ENCODE measurements around the gene TREM1.
"Not testable (repeated sequence)": the region's sequence is repeated elsewhere in the genome, so short reads cannot be mapped to it uniquely, and the experiment has no call there.

The TREM1 gene

DNA sequence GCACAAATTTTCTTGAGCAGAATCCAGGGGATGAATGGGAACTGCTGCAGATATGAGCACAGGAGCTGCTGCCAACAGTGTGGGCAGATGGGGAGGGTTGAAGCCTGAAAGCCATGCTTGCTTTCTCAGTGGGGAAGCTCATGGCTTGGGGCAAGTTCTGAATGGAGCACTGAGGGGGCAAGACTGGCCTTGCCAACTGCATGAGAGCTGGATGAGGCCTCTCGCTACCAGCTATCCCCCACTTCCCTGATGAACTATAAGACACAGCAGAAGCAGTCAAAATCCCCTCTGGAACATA is 28.3 kb downstream of the TREM1 start:
- no peaks in the 10 kb centered on the region for H3K9me3 ChIP-seq (ENCODE audit: control insufficient read depth, insufficient read depth, low read length)
- no peak overlapping the region for H3K9ac ChIP-seq (ENCODE audit: low read depth, low read length)
- no peaks in the 10 kb centered on the region for H3K36me3 ChIP-seq (ENCODE audit: insufficient read depth, low read length)
- H3K4me1 ChIP-seq (ENCODE audit: insufficient read depth, low read length), result no peaks in the 10 kb centered on the region

DNA sequence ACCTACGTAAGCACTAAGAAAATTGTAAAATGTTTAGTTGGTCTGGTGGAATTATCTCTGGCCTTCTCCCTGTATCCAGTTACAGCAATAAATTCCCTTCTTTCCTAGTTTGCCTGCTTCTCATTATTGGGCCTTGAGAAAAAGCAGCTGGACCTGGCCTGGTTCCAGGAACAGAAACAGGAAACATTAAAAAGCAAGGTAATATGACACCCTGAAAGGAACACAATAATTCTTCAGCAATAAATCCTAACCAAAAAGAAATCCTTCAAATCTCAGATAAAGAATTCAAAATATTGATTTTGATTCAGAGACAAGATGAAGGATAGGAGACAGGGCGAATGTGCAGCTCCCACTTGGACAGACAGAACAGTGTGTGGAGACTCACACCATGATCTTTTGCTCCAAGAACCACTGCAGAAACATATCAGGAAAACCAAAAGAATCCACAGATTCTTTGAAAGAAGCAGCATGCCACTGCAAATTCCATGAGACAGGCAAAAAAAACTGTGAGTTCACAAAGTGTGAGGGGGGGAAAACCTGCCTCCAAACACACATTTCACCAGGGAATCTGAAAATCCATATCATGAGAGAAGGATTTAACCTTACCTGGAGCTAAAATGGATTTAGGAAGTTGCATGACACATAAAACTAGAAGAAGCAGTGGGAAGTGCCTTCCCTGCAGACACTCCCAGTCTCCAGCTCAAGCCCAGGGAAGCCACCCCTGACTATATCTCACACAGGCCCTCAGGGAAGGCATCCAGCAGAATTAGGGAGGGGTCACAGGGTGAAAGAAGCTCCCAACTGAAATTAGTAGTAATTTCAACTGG is 28.9 kb downstream of the TREM1 start:
- Histone ChIP-seq H3K4me1 (ENCODE audit: insufficient read depth, low read length) (no peaks in the 10 kb centered on the region), H3K9ac (ENCODE audit: low read depth, low read length) (no peak overlapping the region)

DNA sequence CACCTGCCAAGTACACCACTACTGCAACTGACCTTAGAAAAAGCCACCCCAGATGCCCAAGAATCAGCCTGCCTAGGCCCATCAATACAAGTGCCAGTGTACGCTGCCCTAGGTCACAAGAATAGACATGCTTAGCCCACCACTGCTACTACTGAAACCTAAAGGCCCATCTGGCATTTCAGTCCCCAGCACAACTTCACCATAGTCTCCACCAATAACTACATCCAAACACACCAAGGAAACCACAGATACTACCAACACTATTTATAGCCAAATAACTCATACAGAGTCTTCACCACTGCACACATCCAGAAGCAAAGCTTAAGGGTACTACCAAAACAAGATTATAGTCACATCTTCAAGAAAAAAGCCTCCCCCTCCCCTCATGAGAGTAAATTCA is 30.1 kb downstream of the TREM1 start:
- Histone ChIP-seq H3K9ac (ENCODE audit: low read depth, low read length) (no peak overlapping the region), H3K9me3 (ENCODE audit: control insufficient read depth, insufficient read depth, low read length) (no peaks in the 10 kb centered on the region), H3K36me3 (ENCODE audit: insufficient read depth, low read length) (no peaks in the 10 kb centered on the region)

More for the DNA sequence above, 28.9 kb downstream of the TREM1 start:
- no peaks in the 10 kb centered on the region for H3K36me3 ChIP-seq (ENCODE audit: insufficient read depth, low read length)
- H3K9me3 ChIP-seq (ENCODE audit: control insufficient read depth, insufficient read depth, low read length), result no peaks in the 10 kb centered on the region

DNA sequence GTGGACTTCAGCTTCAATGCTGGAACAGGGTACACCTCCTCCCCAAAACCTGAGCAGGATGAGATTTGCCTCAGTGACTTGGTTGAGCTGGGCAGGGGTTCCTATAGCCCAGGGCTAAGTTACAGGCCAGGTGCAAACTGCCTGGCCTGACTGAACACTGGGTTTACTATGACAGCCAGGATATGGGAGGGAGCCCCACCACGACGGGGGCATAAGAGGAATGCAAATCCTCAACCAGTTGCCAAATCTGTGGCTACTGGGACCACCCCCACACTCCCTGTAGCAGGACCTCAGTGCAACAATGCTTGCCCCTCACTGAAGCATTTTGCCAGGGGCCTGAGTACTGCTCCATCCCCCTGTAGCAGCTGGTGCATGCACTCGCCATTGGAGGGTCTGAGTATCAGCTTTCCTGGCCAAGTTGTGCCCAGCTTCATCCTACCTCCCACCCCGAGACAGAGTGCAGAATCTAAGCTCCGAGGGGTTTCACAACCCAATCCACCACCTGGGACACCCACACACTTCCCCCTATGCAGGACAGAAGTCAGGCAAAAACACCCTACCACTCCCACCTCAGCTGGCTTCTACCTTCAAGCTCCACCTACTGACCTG is 30.7 kb downstream of the TREM1 start:
- Histone ChIP-seq H3K36me3 (ENCODE audit: insufficient read depth, low read length) (no peaks in the 10 kb centered on the region), H3K9ac (ENCODE audit: low read depth, low read length) (no peak overlapping the region), H3K9me3 (ENCODE audit: control insufficient read depth, insufficient read depth, low read length) (no peaks in the 10 kb centered on the region), H3K4me1 (ENCODE audit: insufficient read depth, low read length) (no peaks in the 10 kb centered on the region)

More for the DNA sequence above, 30.1 kb downstream of the TREM1 start:
- H3K4me1 ChIP-seq (ENCODE audit: insufficient read depth, low read length), result no peaks in the 10 kb centered on the region

DNA sequence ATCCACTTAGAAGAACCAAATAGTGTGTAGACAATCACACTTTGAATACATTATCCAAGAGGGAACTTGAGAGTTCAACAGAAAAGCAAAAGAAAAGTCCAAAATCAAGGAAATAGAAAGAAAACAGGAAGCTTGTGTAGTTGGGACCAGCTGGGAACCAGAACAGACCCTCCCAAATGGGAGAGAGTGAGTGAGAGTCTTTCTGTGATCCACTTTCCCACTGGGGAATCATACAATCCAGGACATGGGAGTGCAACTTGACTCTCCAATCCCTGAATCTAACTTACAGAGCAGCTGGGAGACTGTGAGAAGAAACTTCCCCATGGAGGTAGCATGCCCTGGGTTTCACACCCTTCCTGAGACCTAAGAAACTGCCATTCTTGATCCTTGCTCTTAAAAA is 31.4 kb downstream of the TREM1 start:
- no peaks in the 10 kb centered on the region for H3K4me1 ChIP-seq (ENCODE audit: insufficient read depth, low read length)
- no peaks in the 10 kb centered on the region for H3K9me3 ChIP-seq (ENCODE audit: control insufficient read depth, insufficient read depth, low read length)
- no peak overlapping the region for H3K9ac ChIP-seq (ENCODE audit: low read depth, low read length)
- no peaks in the 10 kb centered on the region for H3K36me3 ChIP-seq (ENCODE audit: insufficient read depth, low read length)

DNA sequence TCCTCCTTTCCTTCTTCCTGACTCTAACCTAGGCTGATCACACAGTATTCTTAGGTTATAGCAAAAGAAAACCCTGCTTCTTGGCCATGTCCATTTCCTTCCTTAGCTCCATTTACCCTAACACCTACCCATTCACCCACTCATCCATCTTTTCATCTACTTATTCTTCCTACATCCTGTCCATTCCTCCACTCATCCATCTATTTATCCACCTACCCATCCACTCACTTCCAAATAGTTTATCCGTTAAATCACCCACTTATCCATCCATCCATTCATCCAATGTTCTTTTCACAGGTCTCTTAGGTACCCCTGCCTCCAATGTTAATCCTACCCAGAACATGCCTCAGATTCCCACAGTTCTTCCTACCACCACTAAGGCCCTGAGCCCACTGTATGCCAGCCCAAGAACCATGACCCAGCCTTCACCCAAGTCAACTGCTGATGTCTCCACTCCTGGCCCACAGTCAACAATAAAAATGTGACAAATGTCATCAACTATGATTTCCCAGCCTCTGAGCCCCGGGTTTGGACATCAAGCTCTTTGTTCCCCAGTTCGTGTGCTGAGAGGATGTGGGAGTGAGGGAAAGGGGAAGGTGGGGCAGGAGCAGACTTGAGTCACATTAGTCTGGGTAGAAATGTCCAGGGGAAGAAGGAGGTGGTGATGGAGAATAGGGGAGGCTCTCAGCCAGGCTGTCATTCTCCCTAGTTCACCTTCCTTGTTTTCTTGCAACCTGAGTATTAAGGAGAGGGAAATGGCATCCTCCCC is 33.9 kb downstream of the TREM1 start:
- H3K36me3 ChIP-seq (ENCODE audit: insufficient read depth, low read length), result no peaks in the 10 kb centered on the region
- H3K9ac ChIP-seq (ENCODE audit: low read depth, low read length), result no peak overlapping the region
- no peaks in the 10 kb centered on the region for H3K4me1 ChIP-seq (ENCODE audit: insufficient read depth, low read length)
- H3K9me3 ChIP-seq (ENCODE audit: control insufficient read depth, insufficient read depth, low read length), result no peaks in the 10 kb centered on the region

DNA sequence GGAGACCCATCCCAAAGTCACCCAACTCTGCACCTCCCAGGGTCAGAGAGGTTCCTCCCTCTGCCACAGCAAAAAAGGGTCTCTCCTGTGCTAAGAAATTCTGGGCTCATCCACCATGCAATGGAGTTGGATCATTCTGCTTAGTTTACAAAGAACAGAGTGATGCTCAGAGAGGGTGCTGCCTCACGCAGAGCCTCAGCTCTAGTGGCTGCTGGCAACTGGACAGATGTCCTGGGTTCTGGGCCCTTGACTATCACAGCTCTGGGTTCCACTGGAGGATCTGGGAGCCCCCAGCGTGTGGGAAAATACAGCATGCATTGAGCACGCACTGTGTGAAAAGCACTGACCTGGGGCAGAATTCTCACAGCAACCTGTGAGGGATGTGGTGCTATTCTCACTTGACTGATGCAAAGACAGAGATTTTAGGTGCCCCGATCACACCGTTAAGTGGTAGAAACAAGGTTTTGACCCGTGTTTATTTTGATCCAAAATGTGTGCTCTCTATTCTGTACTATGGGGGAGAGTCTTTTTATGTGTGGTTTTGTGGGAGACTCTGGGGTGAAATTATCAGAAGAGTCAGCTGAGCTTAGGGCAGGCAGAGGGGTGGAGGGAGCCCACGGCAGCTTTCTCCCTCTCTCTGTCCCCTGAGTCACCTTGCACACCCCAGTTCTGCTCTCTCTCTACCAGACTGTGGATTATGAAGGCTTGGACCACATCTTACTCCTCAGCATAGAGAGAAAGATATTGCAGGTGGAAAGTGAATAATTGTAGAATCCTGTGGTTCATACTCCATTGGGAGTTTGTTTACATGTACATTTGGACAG is 38.4 kb downstream of the TREM1 start:
- Histone ChIP-seq H3K36me3 (ENCODE audit: insufficient read depth, low read length) (no peaks in the 10 kb centered on the region), H3K9me3 (ENCODE audit: control insufficient read depth, insufficient read depth, low read length) (no peaks in the 10 kb centered on the region), H3K4me1 (ENCODE audit: insufficient read depth, low read length) (no peaks in the 10 kb centered on the region), H3K9ac (ENCODE audit: low read depth, low read length) (no peak overlapping the region)

DNA sequence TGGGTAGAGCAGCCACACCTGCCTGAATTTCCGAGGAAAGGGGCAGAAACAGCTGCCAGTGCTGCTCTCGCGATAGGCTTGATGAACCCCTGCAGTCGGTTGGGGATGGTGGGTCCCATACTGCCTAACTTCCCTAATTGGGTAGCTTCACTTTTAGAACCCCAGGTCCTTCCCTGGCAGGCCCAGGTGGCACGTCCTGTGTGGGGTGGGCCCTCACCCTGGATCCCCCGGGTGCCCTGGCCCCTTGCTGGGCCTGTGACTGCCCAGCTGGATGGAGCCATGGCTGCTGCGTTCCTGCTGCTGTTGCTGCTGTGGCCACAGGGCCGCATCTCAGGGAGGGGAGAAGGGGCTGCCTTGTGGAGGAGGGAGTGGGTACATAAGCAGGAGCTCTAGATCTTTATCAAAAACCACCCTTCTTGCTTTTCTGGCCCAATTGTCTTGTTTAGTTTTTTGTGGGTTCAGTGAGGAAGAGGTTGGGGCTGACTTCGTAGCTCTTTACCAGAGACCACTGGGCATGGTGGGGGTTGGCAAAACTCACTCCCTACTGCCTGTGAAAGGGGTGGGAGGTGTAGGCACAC is 39.1 kb downstream of the TREM1 start:
- H3K9ac ChIP-seq (ENCODE audit: low read depth, low read length), result no peak overlapping the region

DNA sequence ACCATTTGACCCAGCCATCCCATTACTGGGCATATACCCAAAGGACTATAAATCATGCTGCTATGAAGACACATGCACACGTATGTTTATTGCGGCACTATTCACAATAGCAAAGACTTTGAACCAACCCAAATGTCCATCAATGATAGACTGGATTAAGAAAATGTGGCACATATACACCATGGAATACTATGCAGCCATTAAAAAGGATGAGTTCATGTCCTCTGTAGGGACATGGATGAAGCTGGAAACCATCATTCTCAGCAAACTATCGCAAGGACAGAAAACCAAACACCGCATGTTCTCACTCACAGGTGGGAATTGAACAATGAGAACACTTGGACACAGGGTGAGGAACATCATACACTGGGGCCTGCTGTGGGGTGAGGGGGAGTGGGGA is 40.0 kb downstream of the TREM1 start:
- H3K36me3 ChIP-seq (ENCODE audit: insufficient read depth, low read length); H3K9me3 ChIP-seq (ENCODE audit: control insufficient read depth, insufficient read depth, low read length); H3K4me1 ChIP-seq (ENCODE audit: insufficient read depth, low read length); H3K9ac ChIP-seq (ENCODE audit: low read depth, low read length): not testable (repeated sequence)

More for the DNA sequence above, 39.1 kb downstream of the TREM1 start:
- Histone ChIP-seq H3K36me3 (ENCODE audit: insufficient read depth, low read length) (no peaks in the 10 kb centered on the region), H3K9me3 (ENCODE audit: control insufficient read depth, insufficient read depth, low read length) (no peaks in the 10 kb centered on the region), H3K4me1 (ENCODE audit: insufficient read depth, low read length) (no peaks in the 10 kb centered on the region)

DNA sequence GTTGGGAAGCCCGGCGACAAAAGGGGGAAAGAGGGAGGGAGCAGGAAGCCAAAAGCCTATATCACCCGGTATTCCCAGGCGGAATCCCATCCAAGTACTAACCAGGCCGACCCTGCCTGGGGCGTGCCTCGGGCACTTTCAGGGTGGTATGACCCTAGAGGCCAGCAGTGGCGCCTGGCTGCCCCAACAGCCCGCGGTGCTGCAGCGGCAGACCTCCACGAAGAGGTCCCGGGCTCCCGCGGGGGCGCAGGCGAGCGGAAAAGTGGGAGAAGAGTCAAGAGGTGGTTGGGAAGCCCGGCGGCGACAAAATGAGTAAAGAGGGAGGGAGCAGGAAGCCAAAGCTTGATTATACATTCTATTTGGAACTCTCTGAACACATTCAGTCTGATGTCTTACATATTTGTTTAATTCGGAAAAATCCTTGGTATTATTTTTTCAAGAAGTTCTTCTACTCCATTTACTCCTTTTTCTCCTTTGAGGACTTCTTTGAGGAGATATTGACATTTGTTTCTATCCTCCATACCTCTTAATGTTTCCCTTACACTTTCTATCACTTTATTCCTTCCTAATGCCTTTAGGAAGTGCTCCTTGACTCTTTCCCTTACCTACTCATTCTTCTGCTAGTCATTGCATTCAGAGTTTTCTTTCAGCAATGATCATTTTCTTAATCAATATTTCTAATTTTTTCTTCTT is 46.9 kb downstream of the TREM1 start:
- H3K36me3 ChIP-seq (ENCODE audit: insufficient read depth, low read length), result no peaks in the 10 kb centered on the region
- no peaks in the 10 kb centered on the region for H3K4me1 ChIP-seq (ENCODE audit: insufficient read depth, low read length)
- H3K9me3 ChIP-seq (ENCODE audit: control insufficient read depth, insufficient read depth, low read length), result no peaks in the 10 kb centered on the region
- peak overlapping the region; percentile 54; the same call in 1 of the 2 replicates for H3K9ac ChIP-seq (ENCODE audit: low read depth, low read length)

DNA sequence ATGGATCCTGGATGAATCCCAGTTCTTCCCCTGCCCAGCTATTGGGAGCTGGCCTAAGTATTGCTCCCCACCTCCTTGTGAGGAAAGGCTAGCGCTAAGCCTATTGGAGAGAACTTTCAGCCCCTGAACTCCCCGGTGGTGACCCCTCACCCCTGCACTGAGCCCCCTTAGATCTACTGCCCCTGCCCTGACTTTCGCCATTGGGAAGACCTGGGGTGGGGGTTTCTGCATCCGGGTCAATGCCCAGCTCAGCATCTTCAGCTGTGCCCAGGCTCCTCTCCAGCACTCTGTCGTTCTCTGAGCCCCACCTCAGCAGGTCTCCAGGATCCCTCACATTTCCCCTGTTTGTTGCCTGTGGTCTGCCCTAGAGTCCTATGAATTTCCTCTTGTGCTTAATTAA is 49.4 kb downstream of the TREM1 start:
- H3K9ac ChIP-seq (ENCODE audit: low read depth, low read length), result no peak overlapping the region
- no peaks in the 10 kb centered on the region for H3K9me3 ChIP-seq (ENCODE audit: control insufficient read depth, insufficient read depth, low read length)
- no peaks in the 10 kb centered on the region for H3K36me3 ChIP-seq (ENCODE audit: insufficient read depth, low read length)
- H3K4me1 ChIP-seq (ENCODE audit: insufficient read depth, low read length), result no peaks in the 10 kb centered on the region

DNA sequence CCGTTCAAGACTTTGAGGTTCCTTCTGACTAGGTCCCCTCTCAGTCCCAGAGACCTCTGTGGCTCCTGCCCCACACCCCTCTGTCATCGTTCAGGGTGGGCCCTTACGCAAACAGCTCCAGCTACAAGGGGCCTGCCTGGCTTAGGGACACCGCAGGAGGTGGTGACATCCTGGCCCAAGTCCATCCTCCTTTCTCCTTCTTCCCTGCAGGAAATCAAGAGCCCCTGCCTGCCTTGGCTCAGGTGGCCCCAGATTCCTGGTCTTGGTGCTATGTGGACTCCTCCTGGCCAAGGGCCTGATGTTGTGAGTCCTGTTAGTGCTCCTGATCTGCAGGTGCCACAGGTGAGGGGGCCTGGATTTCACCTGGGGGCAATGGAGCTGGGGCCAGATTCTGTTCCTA is 50.2 kb downstream of the TREM1 start:
- Histone ChIP-seq H3K9ac (ENCODE audit: low read depth, low read length) (no peak overlapping the region), H3K36me3 (ENCODE audit: insufficient read depth, low read length) (no peaks in the 10 kb centered on the region), H3K4me1 (ENCODE audit: insufficient read depth, low read length) (no peaks in the 10 kb centered on the region), H3K9me3 (ENCODE audit: control insufficient read depth, insufficient read depth, low read length) (no peaks in the 10 kb centered on the region)

DNA sequence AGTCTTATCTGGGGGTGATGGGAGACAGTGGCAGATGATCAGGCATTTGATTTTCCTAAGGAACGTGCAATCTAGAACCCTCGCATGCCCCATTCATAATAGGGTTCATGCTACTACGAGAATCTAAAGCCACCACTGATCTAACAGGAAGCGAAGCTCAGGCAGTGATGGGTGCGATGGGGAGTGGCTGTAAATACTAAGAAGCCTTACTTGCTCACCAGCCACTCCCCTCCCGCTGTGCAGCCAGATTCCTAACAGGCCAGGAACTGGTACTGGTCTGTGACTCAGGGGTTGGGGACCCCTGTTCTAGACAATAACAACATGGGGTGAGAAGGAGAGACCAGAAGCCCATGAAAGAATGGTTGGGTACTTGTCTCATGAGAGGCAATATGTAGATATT is 53.8 kb downstream of the TREM1 start:
- H3K9ac ChIP-seq (ENCODE audit: low read depth, low read length), result no peak overlapping the region
- H3K36me3 ChIP-seq (ENCODE audit: insufficient read depth, low read length), result no peaks in the 10 kb centered on the region
- H3K9me3 ChIP-seq (ENCODE audit: control insufficient read depth, insufficient read depth, low read length), result no peaks in the 10 kb centered on the region
- H3K4me1 ChIP-seq (ENCODE audit: insufficient read depth, low read length), result no peaks in the 10 kb centered on the region

Measured in ES-I3 (cell line).